Measurements from ENCODE around the gene ERVMER34-1.

Gene ERVMER34-1, protein sequence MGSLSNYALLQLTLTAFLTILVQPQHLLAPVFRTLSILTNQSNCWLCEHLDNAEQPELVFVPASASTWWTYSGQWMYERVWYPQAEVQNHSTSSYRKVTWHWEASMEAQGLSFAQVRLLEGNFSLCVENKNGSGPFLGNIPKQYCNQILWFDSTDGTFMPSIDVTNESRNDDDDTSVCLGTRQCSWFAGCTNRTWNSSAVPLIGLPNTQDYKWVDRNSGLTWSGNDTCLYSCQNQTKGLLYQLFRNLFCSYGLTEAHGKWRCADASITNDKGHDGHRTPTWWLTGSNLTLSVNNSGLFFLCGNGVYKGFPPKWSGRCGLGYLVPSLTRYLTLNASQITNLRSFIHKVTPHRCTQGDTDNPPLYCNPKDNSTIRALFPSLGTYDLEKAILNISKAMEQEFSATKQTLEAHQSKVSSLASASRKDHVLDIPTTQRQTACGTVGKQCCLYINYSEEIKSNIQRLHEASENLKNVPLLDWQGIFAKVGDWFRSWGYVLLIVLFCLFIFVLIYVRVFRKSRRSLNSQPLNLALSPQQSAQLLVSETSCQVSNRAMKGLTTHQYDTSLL

DNA sequence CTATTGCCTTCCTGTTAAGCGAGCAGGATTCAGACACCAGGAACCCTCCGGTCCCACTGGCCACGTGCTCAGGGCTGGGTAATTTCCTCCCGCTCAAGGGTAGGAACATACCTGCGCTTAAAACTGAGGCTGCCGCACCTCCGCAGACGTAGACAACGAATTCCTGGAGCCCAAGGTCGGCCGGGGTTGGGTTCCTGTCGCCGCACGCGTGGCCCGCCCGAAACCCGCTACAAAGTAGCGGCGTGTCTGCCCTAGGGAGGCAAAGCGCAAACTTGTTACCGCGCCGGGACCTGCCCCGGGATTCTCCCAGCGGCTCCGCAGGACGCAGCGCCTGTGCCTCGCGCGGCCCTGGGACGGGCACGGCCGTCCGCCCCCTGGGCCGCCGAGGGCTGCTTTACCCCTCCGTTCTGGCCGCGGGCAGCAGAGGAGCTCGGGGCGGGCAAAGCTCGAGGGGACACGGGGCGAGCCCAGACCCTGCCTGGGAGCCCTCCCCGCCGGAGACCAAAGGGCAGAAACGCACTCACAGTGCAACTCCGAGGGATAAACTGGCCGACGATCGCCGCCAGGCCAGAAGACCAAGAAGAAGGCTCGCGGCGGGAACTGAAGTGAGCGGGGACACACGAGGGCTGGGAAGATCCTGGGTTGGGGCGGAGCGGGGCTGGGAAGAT is at the start of gene ERVMER34-1:
TSS of gene ERVMER34-1 (minus strand) at position 607 of the 668 bp plus-strand sequence. CDS start 5,905 bp downstream, outside the sequence.
- no peak for DNase-seq (ENCODE audit: low read depth)

DNA sequence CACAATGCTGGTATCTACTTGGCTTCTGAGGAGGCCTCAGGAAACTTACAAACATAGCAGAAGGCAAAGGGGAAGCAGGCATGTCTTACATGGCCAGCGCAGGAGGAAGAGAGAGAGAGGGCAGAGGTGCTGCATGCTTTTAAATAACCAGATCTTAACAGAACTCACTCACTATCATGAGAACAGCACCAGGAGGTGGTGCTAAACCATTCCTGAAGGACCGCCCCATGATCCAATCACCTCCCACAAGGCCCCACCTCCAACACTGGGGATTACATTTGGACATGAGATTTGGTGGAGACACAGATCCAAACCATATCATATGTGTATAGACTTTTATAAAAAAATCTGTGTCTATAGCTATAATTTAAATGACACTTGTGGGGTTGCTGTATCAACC is 48.6 kb upstream of the ERVMER34-1 start:
- DNase-seq (ENCODE audit: low read depth): no peak

DNA sequence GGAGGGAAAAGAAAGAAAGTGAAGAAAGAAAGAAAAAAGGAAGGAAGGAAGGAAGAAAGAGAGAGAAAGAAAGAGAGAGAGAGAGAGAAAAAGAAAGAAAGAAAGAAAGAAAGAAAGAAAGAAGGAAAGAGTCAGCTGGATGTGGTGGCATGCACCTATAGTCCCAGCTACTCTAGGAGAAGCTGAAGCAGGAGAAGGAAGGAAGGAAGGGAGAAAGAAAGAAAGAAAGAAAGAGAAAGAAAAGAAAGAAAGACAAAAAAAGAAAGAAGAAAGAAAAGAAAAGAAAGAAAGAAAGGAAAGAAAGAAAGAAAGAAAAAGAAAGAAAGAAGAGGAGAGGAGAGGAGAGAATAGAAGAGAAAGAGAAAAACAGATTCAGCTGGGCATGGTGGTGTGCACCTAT is 44.3 kb upstream of the ERVMER34-1 start:
- DNase-seq (ENCODE audit: low read depth): no peak

DNA sequence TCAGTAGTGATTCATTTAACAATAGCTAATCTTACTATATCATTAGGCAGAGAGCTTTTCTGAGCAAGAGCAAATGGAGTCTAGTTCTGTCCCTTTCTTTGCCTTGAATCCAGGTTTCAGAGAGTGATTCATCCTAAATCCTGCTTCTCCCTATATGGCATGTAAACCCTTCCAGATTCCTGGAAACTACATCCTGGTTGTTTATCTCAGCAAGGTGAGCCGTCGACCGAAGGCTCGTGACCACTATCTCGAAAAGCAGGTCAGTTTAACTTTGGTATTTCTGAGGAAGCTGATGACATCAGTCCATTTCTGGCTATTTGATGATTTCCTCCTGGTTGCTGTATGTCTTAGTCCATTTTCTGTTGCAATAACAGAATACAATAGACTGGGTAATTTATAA is 40.7 kb upstream of the ERVMER34-1 start:
- no peak for DNase-seq (ENCODE audit: low read depth)

DNA sequence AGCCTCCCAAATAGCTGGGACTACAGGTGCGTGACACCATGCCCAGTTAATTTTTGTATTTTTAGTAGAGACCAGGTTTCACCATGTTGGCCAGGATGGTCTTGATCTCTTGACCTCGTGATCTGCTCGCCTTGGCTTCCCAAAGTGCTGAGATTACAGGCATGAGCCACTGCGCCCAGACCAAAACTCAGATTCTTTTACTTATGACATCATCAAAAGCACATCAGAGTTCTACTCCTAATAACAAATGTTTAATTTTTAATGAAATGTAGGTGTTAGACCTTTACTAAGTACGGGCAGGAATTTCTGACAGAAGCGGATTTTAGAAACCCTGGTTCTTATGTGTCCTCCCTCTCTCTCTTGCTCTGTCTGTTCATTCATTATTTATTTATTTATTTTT is 38.5 kb upstream of the ERVMER34-1 start:
- no peak for DNase-seq (ENCODE audit: low read depth)

DNA sequence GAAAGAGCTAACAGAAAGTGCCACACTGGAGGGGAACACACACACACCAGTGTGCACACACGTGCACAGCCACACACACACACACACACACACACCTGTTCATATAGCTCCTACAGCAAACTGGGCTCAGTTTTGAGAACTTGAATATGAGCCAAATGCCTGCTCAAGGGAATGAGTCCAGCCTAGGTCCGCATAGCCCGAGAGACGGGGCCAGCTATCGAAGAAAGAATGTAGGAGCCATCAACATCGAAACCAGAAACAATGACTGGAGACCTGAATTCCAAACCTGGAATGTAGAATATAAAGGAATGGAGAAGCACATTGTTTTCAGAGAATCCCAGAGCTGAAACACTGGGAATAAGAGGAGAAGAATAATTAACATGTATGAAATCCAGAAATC is 37.6 kb upstream of the ERVMER34-1 start:
- DNase-seq (ENCODE audit: low read depth): no peak

DNA sequence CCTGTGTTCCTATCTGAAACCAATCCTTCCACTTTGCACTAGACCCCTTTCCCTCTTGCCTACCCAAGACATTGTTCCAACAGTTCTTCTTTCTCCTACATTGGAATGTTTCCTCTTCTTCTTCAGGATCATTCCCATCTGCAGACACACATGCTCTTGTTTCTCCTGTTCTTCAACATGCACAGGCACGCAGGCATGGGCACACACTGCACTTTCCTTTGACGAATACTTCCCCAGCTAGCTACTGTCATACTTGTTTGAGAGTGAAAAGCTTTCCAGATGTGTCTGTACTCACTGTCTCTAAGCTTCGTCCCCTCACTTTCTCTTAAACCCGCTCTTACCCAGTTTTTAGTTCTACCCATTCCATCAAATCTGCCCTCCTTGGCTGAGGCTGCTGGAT is 31.8 kb upstream of the ERVMER34-1 start:
- DNase-seq (ENCODE audit: low read depth): no peak

DNA sequence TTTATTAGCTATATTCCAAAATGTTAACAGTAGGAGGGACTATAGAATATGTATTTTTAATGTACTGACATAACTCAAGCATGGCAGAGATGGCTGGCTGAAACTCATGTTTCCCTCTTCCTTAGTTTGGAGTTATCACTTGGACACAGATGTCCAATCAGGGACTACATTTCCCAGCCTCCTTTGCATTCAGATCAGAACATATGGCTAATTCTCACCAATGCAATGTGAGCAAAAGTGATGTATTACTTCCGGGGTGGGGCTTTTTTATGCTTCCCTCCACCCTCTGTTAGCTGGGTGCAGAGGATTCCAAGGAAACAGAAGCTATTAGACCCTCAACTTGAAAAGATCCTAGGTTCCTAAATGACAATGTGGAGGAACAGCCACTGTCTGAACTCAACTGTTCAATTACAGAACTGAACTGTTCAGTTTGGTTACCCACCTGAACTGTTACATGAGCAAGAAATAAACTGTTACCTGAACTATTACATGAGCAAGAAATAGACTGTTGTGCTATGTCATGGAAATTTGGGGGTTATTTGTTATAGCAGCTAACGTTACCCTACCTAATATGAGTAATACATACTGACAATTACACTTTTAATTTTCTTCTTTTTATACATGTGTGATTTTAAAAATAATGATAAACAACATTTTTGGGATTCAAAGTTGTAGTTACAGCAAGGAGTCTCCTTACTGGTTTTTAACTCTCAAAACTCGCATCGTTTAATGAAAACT is 29.6 kb upstream of the ERVMER34-1 start:
- DNase-seq (ENCODE audit: low read depth): no peak

DNA sequence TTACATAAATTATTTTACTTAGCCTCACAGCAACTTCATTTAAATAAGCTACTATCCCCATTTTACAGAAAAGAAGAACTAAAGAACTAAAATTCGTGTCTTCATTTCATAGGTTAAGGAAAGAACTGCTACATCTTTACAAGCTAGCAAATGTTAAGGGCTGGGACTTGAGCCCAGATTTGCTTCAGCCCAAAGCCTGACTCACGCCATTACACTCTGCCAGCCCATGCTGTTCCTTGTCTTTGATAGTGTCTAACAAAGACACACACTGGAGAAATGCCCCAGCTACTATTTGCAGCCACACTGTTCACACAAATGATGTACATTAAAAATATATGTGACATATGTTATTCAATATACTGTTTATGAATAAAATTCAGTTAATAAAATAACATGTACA is 29.0 kb upstream of the ERVMER34-1 start:
- no peak for DNase-seq (ENCODE audit: low read depth)

DNA sequence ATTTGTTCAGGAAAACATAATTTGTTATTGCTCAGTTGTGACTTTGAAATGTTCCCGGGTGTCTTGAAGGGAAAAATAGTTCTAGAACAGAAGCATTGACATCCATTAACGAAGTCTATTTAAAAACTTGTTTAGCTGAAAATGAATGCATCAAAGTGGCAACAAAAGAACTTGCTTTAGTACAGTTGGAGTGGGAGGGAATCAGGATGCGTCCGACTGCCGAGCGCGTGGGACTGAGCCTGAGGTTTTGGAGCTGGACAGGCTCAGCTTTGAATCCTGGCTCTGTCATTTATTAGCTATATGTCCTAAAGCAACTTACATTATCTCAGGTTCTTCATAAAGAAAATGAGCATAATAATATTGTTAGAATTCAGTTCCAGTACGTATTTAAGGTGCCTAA is 9.0 kb upstream of the ERVMER34-1 start:
- no peak for DNase-seq (ENCODE audit: low read depth)

DNA sequence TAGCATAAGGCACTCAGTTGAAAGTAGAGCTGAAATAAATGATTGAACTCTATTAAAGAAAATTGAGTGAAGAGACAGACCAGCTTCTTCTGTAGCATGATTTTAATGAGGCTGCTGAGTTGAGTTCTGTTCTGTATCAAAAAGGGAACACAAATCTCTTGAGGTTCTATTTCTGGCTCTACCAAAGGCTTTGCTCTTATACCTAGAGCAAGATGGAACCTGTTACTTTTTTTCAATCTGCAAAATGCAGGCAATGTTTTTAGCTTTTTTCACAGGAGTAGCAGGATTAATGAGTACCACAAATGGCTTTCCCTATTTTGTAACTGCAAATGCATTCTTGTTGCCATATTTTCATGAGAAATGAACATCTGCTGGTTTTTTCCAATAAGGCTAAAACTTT is 4.2 kb upstream of the ERVMER34-1 start:
- no peak for DNase-seq (ENCODE audit: low read depth)

DNA sequence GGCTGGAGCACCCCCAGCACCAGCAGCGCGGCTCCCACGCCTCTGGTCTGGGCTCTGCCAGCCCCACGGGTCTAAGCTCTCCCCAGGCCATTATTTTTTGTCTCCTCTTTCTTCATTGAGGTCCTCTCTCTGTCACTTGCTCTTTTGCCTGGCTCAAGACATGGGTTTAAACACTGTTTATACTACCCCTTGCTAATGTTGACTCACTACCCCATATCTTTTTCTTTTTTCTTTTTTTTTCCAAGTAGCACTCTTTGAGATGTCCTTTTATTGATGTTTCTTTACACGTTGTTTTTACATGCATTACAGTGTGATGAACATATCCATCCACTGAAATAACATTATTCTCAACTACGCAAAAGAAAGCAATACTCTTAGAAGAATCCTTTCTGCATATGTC is 1.7 kb upstream of the ERVMER34-1 start:
- no peak for DNase-seq (ENCODE audit: low read depth)

DNA sequence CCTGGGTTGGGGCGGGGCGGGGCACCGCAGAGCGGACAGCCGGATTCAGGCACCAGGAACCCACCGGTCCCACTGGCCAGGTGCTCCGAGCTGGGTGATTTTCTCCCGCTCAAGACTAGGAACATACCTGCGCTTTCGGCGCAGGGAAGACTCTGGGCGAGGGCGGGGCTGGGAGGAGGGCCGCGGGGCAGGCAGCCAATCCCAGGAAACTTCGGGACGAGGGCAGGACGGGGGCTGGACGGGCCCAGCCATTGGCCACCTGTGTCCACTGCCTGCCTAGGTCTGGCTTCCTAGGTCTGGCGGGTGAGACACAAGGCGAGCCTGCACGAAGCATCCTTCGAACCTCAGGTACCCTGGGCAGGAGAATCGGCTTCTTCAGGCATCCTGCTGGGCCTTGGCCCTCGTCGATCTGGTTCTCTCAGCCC is 274 bp upstream of the ERVMER34-1 start:
- DNase-seq (ENCODE audit: low read depth): no peak

DNA sequence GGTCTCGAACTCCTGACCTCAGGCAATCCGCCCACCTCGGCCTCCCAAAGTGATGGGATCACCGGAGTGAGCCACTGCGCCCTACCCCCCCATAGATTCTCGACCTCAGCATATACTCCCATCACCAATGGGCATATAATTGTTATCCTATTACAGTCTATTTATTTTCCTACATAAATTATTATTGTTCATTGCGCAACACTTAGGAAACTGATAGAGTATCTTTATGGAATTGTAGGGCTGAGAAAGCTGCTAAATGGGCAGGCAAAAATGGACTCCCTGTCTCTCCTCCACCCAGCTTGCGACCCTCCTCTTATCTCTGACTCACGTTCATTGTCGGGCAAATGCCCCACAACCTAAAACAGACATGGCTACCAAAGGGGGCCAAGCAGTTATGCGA is 1.0 kb downstream of the ERVMER34-1 start:
- DNase-seq (ENCODE audit: low read depth): no peak

DNA sequence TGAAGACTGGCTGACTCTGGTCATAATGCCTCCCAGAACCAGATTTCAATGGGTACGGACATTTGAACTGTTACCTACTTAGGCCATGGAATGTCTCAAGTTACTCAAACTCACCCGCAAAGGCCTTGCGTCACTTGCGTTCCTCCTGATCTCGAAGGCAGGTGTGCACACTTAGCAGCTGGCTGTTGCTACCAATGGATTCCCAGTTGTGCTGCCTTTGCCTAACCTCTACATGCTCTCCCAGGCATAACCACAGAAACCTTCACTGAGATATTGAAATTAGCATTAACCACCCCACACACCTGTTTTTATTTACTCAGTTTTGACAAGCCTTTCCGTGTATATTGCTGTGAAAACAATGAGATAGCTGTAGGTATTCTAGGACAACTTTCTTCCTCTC is 2.8 kb downstream of the ERVMER34-1 start:
- DNase-seq (ENCODE audit: low read depth): no peak

DNA sequence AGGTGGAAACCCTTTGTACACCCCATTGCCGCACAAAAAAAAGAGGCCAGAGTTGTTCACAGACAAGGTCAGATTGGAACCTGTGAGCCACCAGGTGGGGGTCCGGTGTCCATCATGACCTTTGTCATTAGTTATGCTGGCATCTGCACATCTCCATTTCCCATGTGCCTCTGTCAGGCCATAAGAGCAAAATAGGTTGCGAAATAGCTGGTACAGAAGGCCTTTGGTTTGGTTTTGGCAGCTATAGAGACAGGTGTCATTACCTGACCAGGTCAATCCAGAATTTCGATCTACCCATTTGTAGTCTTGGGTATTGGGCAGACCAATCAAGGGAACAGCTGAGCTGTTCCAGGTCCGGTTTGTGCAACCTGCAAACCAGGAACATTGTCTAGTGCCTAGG is 6.6 kb downstream of the ERVMER34-1 start:
- no peak for DNase-seq (ENCODE audit: low read depth)

DNA sequence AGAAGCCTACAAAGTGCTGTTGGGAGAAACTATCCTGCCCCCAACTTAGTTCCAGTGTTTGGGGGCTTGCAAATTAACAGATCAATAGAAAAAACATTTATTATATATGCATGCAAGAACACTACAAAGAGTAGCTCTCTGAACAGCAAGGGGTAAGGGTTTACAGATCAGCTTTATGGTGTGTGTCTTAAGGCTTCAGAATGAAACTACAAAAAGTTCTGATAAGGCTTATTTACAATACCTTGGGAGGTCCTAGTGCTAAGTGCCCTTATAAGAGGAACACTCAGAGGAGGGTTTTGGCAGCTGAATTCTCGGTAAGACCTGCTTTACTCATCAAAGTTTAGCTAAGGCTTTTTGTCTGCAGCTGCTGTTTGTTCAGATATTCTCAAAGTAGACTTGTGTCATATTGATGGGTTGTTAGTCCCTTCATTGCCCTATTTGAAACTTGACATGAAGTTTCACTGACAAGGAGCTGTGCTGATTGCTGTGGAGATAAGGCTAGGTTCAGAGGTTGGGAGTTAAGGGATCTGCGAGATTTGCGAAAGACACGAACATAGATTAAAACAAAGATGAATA is 7.7 kb downstream of the ERVMER34-1 start:
- no peak for DNase-seq (ENCODE audit: low read depth)

DNA sequence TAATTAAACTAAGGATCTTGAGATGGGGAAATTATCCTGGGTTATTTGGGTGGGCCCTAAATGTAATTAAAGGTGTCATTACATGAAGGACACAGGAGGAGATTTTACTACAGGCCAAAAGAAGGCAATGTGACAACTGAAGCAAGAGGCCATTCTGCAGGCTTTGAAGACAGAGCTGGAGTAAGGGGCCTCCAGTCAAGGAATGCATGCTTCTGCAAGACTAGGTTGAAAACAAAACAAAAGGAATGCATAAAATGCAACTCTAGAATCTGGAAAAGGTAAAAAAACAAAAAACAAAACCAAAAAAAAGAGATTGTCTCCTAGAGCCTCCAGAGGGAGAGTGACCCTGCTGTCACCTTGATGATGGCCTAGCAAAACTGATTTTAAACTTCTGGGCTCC is 21.6 kb downstream of the ERVMER34-1 start:
- no peak for DNase-seq (ENCODE audit: low read depth)

DNA sequence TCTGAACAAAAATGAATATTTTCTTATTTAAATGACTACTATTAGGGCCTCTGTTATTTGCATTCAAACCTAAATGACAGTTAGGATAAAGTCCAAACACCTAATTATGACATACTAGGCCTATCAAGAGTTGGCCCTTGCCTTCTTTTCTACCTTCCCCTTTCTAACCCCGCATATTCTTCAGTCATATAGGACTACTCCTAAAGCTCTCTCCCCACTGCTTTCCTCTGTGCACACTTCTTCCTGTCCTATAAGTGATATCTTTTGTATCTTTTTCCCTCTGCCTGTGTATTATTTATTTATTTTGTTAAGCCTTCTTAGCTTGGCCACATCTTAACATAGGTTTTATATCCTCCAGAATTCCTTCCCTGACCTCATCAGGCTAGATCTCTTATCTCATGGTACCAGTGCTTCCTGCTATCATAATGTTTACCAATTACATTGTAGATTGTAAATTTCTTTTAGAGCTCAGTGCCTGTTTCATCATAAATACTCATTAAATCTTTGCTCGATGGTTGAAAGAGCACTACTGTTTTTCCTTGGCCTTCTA is 22.5 kb downstream of the ERVMER34-1 start:
- no peak for DNase-seq (ENCODE audit: low read depth)

DNA sequence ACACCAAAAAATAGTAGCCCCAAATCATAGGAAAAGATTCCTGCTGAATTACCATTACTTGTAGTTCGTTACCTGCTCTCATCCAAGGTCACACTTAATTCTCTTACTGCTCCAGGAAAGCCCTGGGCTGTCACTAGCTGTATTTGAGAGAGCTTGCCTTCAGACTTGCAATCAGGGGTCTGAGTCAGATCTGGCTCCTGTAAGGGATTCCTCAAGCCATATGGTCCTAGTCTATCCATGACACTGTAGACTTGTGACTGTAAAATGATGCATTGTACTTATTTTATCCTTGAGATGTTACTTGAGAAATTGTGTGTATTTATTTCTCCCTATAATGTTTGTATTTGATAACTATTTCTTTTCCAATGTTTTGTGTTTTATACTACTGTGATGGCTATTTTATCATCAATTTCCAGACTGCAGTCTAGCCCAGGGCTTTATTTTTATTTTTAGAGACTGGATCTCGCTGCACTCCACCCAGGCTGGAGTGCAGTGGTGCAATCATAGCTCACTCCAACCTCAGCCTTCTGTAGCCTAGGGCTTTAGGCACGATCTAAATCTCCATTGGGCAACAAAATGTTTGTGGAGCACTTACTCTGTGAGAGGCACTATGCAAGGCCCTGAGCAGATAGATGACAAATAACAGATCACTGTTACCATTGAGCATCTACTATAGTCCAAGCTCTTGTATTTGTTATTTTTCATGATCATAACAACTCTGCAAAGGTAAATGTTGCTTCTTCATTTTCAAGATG is 24.2 kb downstream of the ERVMER34-1 start:
- DNase-seq (ENCODE audit: low read depth): no peak

Data from stimulated activated CD8-positive, alpha-beta memory T cell treated with anti-CD3 and anti-CD28 coated beads, Interleukin-15, amount 100 ng/mL, for 1 hour (primary cell).